Measurements from ENCODE around the gene ALPK1.
"Not testable (repeated sequence)": the region's sequence is repeated elsewhere in the genome, so short reads cannot be mapped to it uniquely, and the experiment has no call there.

Gene ALPK1

DNA sequence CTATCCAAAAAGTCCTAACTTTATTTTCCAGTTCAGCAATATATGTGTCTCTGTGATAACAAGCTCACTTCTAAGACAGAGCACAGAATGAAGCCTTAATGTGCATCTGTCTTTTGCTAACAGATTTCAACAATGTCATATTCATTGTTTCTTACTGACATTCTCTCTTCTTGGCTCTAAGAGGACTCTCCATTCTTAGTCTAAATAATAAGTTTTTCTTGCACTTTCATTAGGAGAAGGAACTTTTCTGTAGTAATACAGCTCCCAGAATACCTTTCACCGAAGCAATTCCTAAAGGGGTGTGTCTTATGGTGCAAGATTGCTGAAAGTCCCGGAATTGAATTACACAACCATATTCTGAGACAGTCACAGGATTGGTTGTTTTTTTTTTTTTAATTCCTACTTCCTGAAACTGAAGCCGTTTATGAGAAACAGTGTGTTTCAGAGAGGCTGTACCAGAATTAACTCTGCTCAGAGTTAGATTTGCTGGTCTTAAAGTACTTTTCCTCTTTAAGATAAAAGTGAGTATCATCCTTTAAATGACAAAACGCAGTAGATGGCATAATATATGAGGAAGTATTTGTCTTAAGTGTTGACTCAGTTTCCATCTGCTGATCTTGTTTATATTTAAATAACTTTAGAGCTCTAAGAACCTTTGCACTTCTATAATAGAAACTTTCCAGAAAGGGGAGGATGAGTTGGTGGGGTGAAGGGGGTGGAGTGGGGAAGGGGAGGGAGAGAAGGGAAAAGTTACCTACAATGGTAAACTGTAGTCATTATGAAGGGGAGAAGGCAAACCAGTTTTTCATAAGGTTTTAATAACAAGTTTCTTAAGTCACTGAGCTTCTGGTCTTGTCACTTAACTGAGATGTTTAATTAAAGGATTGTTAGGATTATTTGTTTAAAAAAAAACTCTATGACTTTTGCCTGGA, at the start of gene ALPK1:
Gene ALPK1, plus strand, starts transcription at position 421 of the 932 bp plus-strand sequence.
- DNase-seq, result no peak

DNA sequence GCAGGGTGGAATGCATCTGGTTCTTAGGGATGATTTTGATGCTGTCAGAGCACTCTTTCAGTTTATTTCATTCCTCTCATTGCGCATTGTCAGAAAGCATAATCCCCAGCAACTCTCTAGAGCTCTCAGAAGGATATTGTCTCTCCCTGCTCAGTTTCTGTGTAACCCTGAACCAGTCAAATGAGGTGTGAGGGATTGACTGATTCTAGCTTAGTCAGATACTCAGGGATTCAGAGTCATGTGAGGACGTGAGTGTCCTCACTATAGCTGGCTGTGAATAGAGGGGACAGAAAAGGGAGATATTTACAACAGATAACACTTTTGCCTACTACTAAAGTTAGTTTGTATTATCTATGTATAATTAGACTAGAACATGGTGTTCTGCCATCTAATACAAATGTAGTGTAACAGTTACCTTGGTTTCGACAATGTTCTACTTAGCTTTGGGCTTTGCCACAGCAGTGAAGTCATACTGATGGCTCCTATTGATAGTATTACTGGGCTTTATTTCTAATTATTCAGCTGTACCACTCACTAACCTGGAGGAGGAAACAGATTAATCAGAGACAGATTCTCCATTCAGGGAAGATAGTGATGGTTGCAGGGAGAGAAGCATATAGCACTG, 46.0 kb upstream of the ALPK1 start:
- DNase-seq, result no peak

DNA sequence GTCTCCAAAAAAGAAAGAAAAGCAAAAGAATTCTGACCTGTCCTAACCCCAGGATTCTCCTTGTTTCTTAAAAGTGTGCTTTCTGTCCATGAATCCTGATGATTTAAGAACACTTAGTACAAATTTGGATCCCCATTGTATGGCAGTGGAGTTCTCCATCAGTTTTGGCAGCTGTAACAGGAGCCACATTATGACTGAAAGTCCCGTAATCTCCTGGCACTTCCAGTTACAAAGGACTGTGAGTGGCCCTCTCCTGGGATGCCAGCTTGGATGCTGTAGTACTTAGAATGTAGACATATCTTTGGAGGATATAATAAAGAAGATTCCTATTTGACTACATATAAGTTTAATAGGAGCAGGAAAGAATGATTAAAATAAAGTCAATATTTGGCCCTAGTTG, 44.9 kb upstream of the ALPK1 start:
- DNase-seq, result no peak

DNA sequence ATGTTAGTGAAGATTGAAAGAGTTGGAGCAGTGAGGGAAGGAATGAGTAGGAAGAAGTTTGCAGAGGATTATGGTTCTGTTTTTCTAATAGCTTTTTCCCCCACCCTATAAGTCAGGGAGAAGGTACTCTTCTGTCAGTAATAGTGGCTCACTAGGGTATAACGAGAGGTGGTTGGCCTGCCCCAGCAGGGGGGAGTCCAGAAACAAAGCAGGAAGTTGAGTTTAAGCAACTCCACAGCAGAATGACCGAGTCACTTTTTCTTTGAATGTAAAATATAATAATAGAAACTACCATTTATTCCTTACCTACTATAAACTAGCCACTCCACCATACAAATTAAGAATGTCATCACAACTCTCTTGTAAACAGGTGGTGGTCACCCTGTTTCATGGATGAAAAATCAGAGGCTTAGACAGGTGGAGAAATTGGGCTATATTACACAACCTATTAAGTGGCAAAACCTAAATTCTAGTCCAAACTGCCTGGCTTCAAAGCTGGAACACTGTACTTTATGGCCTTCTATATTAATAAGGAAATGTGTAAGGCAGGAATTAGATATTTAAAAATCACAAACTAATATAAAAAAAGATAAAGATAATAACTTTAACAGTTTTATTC, 43.7 kb upstream of the ALPK1 start:
- DNase-seq, result no peak

DNA sequence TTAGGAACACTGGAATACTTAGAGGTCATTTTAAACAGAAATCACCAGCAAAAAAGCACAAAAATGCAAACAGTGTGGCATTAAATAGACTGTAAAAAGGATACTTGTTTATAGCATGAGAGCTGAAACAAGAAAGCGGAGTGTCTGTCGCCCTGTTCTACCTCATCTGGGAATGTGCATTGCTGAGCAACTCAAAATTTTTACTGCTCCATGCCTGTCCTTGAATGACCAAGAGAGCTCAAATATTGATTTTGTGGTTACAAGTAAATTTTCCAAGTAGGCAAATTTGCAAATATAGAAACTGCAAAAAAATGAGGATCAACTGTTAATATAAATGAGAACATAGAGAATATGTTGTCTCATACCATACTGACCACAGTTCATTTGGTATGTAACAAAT, 40.1 kb upstream of the ALPK1 start:
- DNase-seq, result no peak

DNA sequence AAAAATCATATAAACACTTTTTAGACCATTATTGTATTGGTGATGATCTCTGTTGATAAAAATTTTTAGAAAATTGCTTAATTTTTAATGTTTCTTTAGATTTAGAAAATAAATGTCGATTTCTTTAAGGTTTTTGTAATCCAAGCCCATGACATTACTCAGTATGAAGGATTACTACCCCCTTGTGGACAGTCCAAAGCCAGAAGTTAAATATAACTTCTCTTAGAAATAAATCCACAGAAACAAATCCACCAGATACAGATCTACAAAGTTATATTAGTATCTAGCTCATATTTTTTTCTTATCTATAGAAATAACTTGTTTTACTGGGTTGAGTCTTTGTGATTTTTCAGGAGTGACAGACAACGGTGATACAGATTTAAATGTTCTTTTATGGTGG, 30.3 kb upstream of the ALPK1 start:
- DNase-seq, result no peak

DNA sequence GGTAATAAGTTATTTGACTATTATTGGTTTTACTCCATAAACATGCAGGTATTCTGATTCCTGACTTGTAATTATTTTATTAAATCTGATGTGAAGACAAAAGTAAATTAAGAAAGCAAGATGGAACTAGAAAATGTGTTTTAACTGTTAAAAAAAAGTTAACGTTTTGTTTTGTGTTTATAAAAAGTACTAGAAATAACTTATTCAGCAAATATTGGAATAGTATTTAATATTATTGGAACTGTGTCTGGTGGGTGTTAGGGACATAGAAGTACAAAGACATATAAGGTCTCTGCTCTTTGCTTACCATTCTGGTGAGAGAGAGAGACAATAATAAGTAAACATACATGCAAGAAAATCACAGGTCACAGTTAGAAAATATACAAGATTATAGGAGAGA, 27.1 kb upstream of the ALPK1 start:
- no peak for DNase-seq

DNA sequence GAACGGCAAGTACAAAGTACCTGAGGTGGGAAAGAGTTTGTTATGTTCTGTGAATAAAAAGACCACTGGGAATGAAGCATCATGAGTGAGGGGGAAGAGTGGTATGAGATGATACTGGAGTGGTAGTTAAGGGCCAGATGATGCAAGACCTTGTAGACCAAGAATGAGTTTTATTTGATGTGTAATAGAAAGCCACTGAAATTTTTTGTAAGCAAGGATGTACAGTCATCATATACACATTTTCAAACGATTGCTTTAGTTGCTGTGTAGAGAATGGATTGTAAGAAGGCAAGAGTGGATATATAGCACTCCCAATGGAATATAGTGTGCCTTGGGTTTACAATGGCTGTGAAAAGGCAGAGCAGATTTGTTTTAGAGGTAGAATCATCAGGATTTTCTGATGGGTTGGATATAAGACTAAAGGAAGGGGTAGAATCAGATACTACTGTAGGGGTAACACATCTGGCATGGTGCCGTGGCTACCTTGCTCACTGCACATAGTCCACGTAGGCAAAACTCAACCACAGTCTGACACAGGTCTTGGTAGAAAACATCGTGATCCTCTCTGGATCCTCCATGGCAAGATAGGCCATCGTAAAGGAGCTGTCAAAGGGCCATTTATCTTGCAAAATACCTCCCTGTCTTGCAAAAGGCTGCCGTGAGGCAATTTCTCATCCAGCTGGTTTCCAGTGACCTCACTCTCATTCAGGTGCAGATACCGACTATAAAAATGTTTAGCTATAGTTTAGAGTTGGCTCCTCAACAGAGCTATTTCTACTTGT, 26.3 kb upstream of the ALPK1 start:
- DNase-seq, result no peak

DNA sequence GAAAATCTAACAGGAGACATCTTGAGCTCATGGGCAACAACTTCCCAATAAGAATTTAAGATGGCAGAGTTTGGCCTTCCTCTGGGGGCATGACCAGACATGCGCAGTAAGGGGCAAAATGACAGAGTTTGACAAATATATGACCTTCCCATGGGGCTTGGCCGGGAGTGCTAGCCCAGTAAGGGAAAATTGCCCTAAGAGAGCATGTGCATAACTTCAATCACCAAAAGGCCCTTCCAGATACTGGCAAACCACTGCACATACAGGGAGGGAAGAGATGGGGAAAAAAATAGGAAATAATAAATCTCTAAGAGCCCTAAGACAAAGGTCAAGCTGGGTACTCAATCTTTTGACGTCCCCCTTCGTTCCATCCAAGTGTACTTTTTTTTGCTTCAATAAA, 24.9 kb upstream of the ALPK1 start:
- no peak for DNase-seq

DNA sequence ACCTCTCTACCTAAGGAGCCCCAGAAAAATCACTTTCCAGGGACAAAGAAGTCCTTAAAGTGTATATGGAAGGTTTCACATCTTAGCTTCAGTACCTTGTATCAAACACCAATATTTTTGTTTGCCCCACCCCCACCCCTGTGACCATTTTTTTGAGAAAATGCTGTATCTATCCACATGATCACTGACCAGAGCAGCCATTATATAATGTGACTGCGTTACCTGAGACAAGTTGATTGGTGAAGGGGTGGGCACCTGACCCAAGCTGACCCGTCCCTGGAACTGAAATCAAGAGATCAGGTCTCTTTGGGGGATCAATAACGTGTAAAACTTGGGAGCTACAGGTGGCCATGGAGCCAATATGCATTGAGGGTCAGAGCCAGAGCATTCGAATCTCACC, 22.2 kb upstream of the ALPK1 start:
- no peak for DNase-seq

DNA sequence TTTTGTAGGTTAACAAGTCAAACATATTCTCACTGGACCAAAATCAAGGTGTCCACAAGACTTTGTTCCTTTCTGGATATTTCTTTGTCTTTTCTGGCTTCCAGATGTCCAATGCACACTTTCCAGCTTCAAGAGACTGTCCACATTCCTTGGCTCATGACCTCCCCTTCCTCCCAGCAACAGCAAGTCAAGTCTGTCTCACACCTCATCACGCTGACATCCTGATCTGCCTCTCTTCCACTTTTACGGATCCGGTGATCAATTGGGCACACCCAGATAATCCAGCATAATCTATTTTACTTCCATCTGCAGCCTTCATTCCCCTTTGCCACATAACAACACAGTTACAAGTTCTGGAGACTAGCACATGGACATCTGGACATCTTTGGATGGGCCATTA, 21.1 kb upstream of the ALPK1 start:
- no peak for DNase-seq

DNA sequence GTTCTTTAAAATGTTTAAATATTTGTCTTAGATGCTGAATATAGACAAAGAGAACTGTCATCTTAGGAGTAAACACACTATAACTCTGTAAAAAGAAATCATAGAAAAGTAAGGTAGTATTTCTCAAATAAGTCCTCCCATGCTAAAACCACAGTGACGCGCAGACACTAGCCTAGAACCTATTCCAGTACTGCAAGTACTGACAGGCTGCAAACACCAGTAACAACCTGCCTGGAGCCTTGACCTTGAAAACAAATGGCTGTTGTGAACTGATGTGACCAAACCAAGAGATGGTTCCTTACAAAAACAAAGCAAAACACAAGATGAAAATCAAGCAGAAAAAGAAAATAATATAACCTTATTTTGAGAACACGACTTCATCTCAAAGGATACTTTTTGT, 19.9 kb upstream of the ALPK1 start:
- DNase-seq, result no peak

DNA sequence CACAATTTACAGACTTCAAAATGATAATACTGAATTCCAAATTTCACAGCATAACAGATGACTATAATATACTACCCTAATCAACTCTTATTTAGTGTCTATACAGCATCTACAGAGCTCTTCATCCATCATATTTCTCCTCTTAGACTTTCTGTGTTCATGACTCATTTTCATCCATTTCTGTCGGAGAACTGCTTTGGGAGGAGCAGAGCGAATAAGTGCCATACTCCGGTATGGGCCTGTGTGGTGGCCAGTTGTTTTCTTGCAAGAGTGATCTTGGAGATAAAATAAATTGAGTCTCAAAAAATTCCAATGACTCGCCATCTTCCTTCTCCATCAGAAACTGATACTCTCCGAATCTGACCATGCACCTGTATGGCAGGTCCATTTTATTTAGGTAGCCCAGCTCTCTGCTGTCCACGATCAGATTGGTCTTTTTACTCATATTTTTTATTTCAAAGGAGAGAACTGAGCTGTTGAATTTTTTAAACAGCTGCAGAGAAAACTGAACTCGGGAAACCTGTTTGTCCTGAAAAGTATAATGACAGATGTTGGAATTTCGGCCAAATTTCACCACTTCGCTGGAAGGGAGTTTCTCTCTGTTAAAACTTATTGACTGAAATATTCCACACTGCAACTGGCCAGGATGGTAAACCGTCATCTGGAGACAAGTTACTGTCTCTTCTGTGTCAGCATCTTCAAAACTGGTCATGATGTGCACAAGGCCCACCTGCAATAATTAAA, 19.3 kb upstream of the ALPK1 start:
- DNase-seq, result no peak

DNA sequence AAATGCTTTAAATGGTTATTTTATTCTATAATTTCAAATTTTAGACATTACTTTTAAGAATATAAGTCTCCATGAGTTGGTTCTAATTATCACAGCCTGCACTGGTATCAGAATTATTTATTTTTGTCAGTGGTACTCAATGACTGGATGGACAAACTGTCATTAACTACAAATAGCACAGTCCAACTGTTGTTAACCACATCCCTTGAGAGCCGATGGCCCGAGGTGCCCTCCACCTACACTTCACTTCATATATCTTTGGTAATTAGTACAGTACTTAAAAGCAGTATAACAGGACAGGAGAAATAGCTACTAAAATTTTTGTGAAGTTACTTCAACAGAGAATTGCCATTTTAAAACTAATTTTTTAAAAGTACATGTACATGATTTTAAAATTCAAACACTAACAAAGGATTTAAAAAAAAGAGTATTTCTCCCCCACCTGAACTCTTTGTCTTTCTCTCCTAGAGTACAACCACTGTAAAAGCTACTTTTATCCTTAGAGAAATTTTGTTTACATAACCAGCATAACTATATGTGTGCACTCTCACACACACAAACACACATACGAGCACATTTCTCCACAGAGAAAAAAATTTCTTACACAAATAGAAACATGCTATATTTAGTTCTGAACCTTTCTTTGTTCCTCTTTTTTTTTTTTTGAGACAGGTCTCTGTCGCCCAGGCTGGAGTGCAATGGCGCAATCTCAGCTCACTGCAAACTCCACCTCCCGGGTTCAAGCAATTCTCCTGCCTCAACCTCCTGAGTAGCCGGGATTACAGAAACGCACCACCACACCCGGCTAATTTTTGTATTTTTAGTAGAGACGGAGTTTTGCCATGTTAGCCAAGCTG, 17.9 kb upstream of the ALPK1 start:
- no peak for DNase-seq

DNA sequence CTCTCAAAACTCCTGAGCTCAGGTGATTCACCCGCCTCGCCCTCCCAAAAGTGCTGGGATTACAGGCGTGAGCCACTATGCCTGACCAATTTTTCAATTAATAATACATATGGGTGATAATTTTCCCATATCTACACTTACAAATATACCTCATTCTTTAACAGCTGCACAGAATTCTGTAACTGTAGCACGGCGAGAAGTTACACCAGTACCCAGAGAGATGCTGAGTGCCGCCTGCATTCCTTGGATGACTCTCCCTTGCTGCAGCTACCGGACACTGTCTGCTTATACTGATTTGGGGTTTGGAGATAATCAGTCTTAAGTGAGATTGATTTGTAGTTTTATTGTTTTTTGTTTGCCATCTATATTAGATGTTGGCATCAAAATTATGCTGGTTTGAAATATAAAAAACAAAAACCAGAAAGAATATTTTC, 17.3 kb upstream of the ALPK1 start:
- DNase-seq, result no peak

DNA sequence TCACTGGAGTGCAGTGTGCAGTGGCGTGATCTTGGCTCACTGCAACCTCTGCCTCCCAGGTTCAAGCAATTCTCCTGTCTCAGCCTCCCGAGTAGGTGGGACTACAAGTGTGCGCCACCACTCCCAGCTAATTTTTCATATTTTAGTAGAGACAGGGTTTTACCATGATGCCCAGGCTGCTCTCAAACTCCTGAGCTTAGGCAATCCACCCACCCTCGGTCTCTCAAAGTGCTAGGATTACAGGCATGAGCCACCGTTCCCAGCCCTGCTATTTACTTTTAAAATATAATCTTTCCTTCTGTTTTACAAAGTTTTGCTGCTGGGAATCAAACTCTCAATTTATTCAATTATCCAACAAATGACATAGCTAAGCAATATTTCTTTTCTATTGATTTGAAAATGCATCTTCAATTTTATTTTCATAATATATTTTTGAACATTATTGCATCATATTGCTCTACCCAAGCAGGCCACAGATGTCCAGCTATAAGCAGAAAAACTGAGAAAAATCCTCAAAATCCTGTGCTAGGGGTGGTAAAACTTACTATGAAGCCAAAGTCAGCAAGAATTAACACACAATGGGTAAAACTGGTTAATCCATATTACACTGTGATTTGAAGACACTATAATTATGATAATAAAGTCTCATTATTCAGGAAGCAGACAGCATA, 16.6 kb upstream of the ALPK1 start:
- DNase-seq, result no peak

DNA sequence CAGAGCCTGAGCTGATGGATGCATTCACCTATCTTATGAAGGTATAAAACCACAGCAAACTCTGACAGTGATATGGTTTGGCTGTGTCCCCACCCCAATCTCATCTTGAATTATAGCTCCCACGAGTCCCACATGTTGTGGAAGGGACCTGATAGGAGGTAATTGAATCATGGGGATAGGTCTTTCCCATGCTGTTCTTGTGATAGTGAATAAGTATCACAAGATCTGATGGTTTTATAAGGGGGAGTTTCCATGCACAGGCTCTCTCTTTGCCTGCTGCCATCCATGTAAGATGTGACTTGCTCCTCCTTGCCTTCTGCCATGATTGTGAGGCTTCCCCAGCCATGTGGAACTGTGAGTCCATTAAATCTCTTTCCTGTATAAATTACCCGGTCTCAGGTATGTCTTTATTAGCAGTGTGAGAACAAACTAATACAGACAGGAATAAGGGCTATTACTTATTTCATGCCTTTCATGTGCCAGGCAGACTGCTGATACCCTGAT, 15.2 kb upstream of the ALPK1 start:
- DNase-seq, result not testable (repeated sequence)

DNA sequence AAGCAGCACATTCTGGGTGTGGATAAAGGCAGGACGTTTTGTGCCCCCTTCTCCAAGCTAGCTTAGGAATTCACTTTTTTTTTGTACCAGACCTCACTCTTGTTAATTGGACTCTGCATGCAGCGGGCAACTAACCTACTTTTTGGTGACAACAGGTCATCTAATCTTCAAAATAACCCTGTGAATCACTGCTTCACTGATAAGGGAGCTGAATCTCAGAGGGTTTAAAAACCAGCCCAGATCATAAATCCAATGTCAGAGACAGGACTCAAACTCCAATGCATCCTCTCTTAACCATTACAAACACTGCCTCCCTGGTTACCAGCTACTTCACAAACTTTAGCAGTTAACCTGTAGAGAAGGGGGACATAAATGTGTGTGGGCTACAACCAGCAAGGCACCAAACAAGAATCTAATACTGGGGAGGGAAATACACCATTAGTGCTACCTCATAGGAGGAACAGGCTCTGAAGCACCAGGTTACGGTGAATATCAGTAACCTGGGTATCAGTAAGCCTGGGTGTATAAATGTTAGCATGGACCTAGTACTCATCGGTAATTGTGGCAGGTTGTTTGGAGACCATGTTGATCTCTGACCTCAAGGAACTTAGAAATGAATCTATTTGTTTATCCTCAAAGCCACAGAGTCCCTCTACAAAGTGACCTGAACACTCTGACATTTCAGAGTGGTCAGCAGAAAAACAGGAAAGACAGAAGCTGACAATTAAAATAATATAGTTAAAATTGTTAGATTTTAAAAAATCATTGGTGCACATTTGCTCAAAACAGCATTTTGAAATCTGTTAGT, 14.1 kb upstream of the ALPK1 start:
- no peak for DNase-seq

DNA sequence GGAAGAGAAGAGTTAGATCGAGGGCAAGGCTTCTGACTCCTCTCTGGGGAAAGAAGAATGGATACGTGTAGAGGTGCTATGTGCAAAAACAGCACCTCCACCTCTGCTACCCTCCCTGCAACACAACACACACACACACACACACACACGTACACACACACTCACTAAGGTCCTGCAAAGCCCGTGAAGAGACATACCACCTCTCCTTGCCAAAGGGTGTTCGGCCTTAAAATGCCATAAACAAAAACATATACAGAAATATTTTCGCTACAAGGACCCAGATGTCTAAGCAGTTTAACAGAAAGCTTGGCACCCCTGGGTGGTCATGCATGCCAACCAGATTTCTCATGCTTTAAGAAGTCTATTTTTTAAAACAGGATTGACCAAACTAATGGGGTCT, 13.0 kb upstream of the ALPK1 start:
- DNase-seq, result no peak

Measured in 8988T (cell line).